HepG2 (cell line): Measurements from ENCODE around the gene PPP1R1B. TPM values are rescaled to one million over a fixed set of nuclear protein-coding genes. Genes with fewer than 3 reads are reported as not detected.

Source experiments
- ATAC-seq: fragments of 200-7000 bp; cut with Tn5 transposase; 3 replicates; pipeline ENCODE4 v1.9.1; 2020; ENCODE audit warnings: mild to moderate bottlenecking, moderate library complexity
- BruUV-seq: library from RNA; stranded (reverse); fragments of 400-500 nt; replicated peaks from 2 replicates; lab custom pipeline; 2021; lab: Mats Ljungman, UMichigan
- CTCF ChIA-PET: fragments of 300-600 bp; formaldehyde crosslinking; extraction: SDS; loops from one replicate; lab custom pipeline; 2021; ENCODE audit warnings: low total read pairs, inconsistent platforms, low intra/inter-chr PET ratio; lab: Yijun Ruan, JAX
- POLR2A ChIA-PET: fragments of 350-600 bp; sonication (Branson Sonifier 250); formaldehyde crosslinking; loops from one replicate; lab custom pipeline; 2020; ENCODE audit warnings: antibody characterized with exemption, inconsistent platforms; lab: Yijun Ruan, JAX
- DNase-seq: peaks from one replicate; pipeline ENCODE4 v3.0.0-alpha.2; 2015; ENCODE audit warnings: low spot score
- FAIRE-seq: peaks from 3 replicates; lab custom pipeline; 2011; peaks lifted over from hg19 to GRCh38; lab: Jason Lieb, UNC
- H2AFZ ChIP-seq: one replicate; pipeline ENCODE4 v1.6.1; 2011; ENCODE audit warnings: low read length, inconsistent platforms
- H3K27ac ChIP-seq: fragments of 300-600 bp; 3 replicates; pipeline ENCODE4 v1.8.0; 2011; ENCODE audit warnings: mixed run types, mild to moderate bottlenecking, mixed read lengths, low read length, inconsistent platforms; ENCODE audit not compliant: insufficient read depth; ENCODE audit errors: extremely low read length
- H3K27me3 ChIP-seq, 2 experiments: fragments of 200-600 bp in 1 of 2; 2 replicates in 1 of 2; 3 replicates in 1 of 2; pipeline versions ENCODE4 v1.6.0 to v1.8.0; 2011; ENCODE audit warnings: low read length in 2 of 2, mild to moderate bottlenecking in 2 of 2, moderate library complexity in 2 of 2, inconsistent platforms in 1 of 2; ENCODE audit not compliant: insufficient read depth in 2 of 2, control insufficient read depth in 1 of 2
- H3K36me3 ChIP-seq, 2 experiments: fragments of 200-600 bp in 1 of 2; replicated peaks in 1 of 2; 2 replicates in 1 of 2; 3 replicates in 1 of 2; pipeline versions ENCODE4 v1.5.1 to v1.8.0; 2011; ENCODE audit warnings: low read length in 2 of 2, inconsistent platforms in 1 of 2; ENCODE audit not compliant: insufficient read depth in 2 of 2, control insufficient read depth in 1 of 2
- H3K4me1 ChIP-seq: 2 replicates; pipeline ENCODE4 v1.5.1; 2012; ENCODE audit warnings: low read length, inconsistent platforms; ENCODE audit not compliant: insufficient read depth
- H3K4me2 ChIP-seq: 2 replicates; pipeline ENCODE4 v1.6.0; 2011; ENCODE audit warnings: low read depth, low read length, inconsistent platforms
- H3K4me3 ChIP-seq, 3 experiments: fragments of 200-600 bp in 1 of 3; sonication (generic), shearing (Covaris generic) in 1 of 3; replicated peaks in 1 of 3; 2 replicates each; pipeline ENCODE4 v1.5.1; 2011 to 2016; ENCODE audit warnings: low read length in 3 of 3, inconsistent platforms in 2 of 3, low read depth in 2 of 3, mild to moderate bottlenecking in 2 of 3, control low read depth in 1 of 3, mixed read lengths in 1 of 3; ENCODE audit not compliant: insufficient read depth in 1 of 3
- H3K79me2 ChIP-seq: one replicate; pipeline ENCODE4 v1.6.1; 2011; ENCODE audit warnings: low read length, inconsistent platforms; ENCODE audit not compliant: insufficient read depth
- H3K9ac ChIP-seq: 2 replicates; pipeline ENCODE4 v1.6.0; 2011; ENCODE audit warnings: mild to moderate bottlenecking, low read depth, low read length, inconsistent platforms; ENCODE audit not compliant: insufficient read depth
- H3K9me3 ChIP-seq: 2 replicates; pipeline ENCODE4 v1.5.1; 2012; ENCODE audit warnings: mild to moderate bottlenecking, low read length
- H4K20me1 ChIP-seq: 2 replicates; pipeline ENCODE4 v1.6.0; 2011; ENCODE audit warnings: inconsistent platforms, mild to moderate bottlenecking, low read length, moderate library complexity; ENCODE audit not compliant: insufficient read depth
- EED ChIP-seq: sonication (generic); formaldehyde crosslinking; IDR thresholded peaks from 2 replicates; pipeline ENCODE4 v1.5.0; 2020; ENCODE audit warnings: mild to moderate bottlenecking, missing genetic modification reagents
- ESRRA ChIP-seq: sonication (generic); formaldehyde crosslinking; IDR thresholded peaks from 2 replicates; pipeline ENCODE4 v1.5.1; 2020; ENCODE audit warnings: mild to moderate bottlenecking, low read depth, missing genetic modification reagents
- HNRNPH1 ChIP-seq: fragments of 200-400 bp; formaldehyde crosslinking; optimal IDR thresholded peaks from 2 replicates; pipeline ENCODE3; 2017; ENCODE audit warnings: mild to moderate bottlenecking, low read depth, low read length
- KAT7 ChIP-seq: IDR thresholded peaks from 2 replicates; pipeline ENCODE4 v1.6.1; 2018; ENCODE audit warnings: borderline replicate concordance, missing compliant biosample characterization
- MAFF ChIP-seq: IDR thresholded peaks from 2 replicates; pipeline ENCODE4 v1.6.1; 2011; ENCODE audit warnings: low read depth, low read length, improper control_type of control experiment
- MBD4 ChIP-seq: IDR thresholded peaks from 2 replicates; pipeline ENCODE4 v1.6.1; 2012; ENCODE audit warnings: low read length, inconsistent platforms, borderline replicate concordance
- MLLT10 ChIP-seq: sonication (generic); formaldehyde crosslinking; IDR thresholded peaks from 2 replicates; pipeline ENCODE4 v1.4.0; 2020; ENCODE audit warnings: missing genetic modification reagents
- MTA1 ChIP-seq: sonication (generic); formaldehyde crosslinking; IDR thresholded peaks from 2 replicates; pipeline ENCODE4 v1.4.0; 2020; ENCODE audit warnings: missing genetic modification reagents, mild to moderate bottlenecking, borderline replicate concordance
- MXD3 ChIP-seq: IDR thresholded peaks from 2 replicates; pipeline ENCODE4 v1.6.1; 2016; ENCODE audit warnings: mild to moderate bottlenecking, missing biosample characterization, missing genetic modification reagents
- NR1H2 ChIP-seq: sonication (generic); formaldehyde crosslinking; IDR thresholded peaks from 2 replicates; pipeline ENCODE4 v1.8.1; 2022; ENCODE audit warnings: low read depth, missing genetic modification reagents, borderline replicate concordance
- POGK ChIP-seq: sonication (generic); formaldehyde crosslinking; conservative IDR thresholded peaks from 2 replicates; pipeline ENCODE4 v1.8.0; 2022; ENCODE audit warnings: mild to moderate bottlenecking, moderate library complexity, missing genetic modification reagents
- SYNCRIP ChIP-seq: fragments of 200-400 bp; formaldehyde crosslinking; IDR thresholded peaks from 2 replicates; pipeline ENCODE4 v1.6.1; 2018; ENCODE audit warnings: mild to moderate bottlenecking, low read depth, low read length; ENCODE audit not compliant: insufficient read depth
- TGIF2 ChIP-seq: IDR thresholded peaks from 2 replicates; pipeline ENCODE4 v1.6.1; 2016; ENCODE audit warnings: control low read depth, missing compliant biosample characterization
- ZBTB3 ChIP-seq: sonication (generic); formaldehyde crosslinking; IDR thresholded peaks from 2 replicates; pipeline ENCODE4 v1.4.0; 2020; ENCODE audit warnings: low read depth, mild to moderate bottlenecking, moderate library complexity, missing genetic modification reagents, borderline replicate concordance
- ZFP90 ChIP-seq: sonication (generic); formaldehyde crosslinking; IDR thresholded peaks from 2 replicates; pipeline ENCODE4 v1.8.0; 2022; ENCODE audit warnings: missing genetic modification reagents, mild to moderate bottlenecking, inconsistent platforms, borderline replicate concordance
- ZKSCAN8 ChIP-seq: IDR thresholded peaks from 2 replicates; pipeline ENCODE4 v1.6.1; 2016; ENCODE audit warnings: borderline replicate concordance, missing genetic modification reagents, missing compliant biosample characterization
- ZMYM2 ChIP-seq: sonication (generic); formaldehyde crosslinking; IDR thresholded peaks from 2 replicates; pipeline ENCODE4 v1.8.0; 2022; ENCODE audit warnings: mild to moderate bottlenecking, missing genetic modification reagents
- ZNF3 ChIP-seq: IDR thresholded peaks from 2 replicates; pipeline ENCODE4 v1.7.0; 2017; ENCODE audit warnings: inconsistent platforms
- ZNF350 ChIP-seq: sonication (generic); formaldehyde crosslinking; IDR thresholded peaks from 2 replicates; pipeline ENCODE4 v1.4.0; 2020; ENCODE audit warnings: mild to moderate bottlenecking, low read depth, missing genetic modification reagents, borderline replicate concordance
- ZNF503 ChIP-seq: sonication (generic); formaldehyde crosslinking; IDR thresholded peaks from 2 replicates; pipeline ENCODE4 v1.4.0; 2020; ENCODE audit warnings: missing genetic modification reagents
- ZNF580 ChIP-seq: IDR thresholded peaks from 2 replicates; pipeline ENCODE4 v1.6.1; 2016; ENCODE audit warnings: low read depth, borderline replicate concordance
- ZNF841 ChIP-seq: sonication (generic); formaldehyde crosslinking; IDR thresholded peaks from 2 replicates; pipeline ENCODE4 v1.8.1; 2023; ENCODE audit warnings: missing genetic modification reagents, borderline replicate concordance
- WGBS: methylation state at CpG from one replicate; pipeline ENCODE4 v1.1.6; 2017; ENCODE audit warnings: low lambda C conversion rate; 5-methylcytosine and 5-hydroxymethylcytosine counted together
- in situ Hi-C: cut with HindIII; loops from 2 replicates; pipeline ENCODE4 v1.10.0; 2017; ENCODE audit warnings: low pct_unique_long_range_greater_than_20kb; ENCODE audit not compliant: extremely low pct_ligation_motif_present
- intact Hi-C: fragments of 100-400 bp; cut with micrococcal nuclease; formaldehyde crosslinking; loops from one replicate; pipeline ENCODE4 v1.10.0; 2022; ENCODE audit not compliant: unreplicated experiment
- polyA plus RNA-seq, 8 experiments: library from polyadenylated mRNA; depleted of rRNA in 3 of 8; stranded (reverse) in 7 of 8; unstranded in 1 of 8; fragments of >200 nt; fragmentation: Illumina TruSeq in 4 of 8; extraction: Trizol in 4 of 8; gene quantifications; 2 replicates each; pipeline versions ENCODE4 v1.2.1 to v1.2.3, GENCODE V29; 2011 to 2016; ENCODE audit warnings: low read depth in 4 of 8, missing spikeins in 1 of 8, mixed read lengths in 1 of 8; ENCODE audit not compliant: insufficient read depth in 1 of 8
- total RNA-seq, 5 experiments: library from RNA; depleted of rRNA; stranded (reverse); fragments of >200 nt; fragmentation: Illumina TruSeq; extraction: Trizol; gene quantifications; 2 replicates each; pipeline ENCODE4 v1.2.3, GENCODE V29; 2016; ENCODE audit warnings: low read depth in 1 of 5

The PPP1R1B gene
- total and polyA plus RNA-seq, 2 of the 13 experiments (the other 11 are each of a cell fraction or from before 2014, with no cell fraction given): 0.08 TPM; not detected in 1

- BruUV-seq: no TSS peak
- Histone ChIP-seq H3K4me2 (peak overlapping the region; percentile 36; the same call in 1 of the 2 replicates), H3K4me3 (no peak overlapping the region; a peak in 1 of 6 replicates), H3K27me3 (peaks cover 20 to 78% of the 10 kb centered on the region in 2 experiments; a peak in 4 of 5 replicates), H4K20me1 (no peaks in the 10 kb centered on the region), H3K9ac (no peak overlapping the region), H3K9me3 (no peaks in the 10 kb centered on the region), H3K36me3 (no peaks in the 10 kb centered on the region), H3K27ac (no peak overlapping the region), H2AFZ (no peak overlapping the region), H3K4me1 (peaks cover 91% of the 10 kb centered on the region), H3K79me2 (no peaks in the 10 kb centered on the region)
- intact Hi-C loops: no loop called here
- FAIRE-seq (peak; percentile 95), ATAC-seq (peak; percentile 50), DNase-seq (peak; percentile 58)
- 0% methylated on average over 9 of the region's 12 CpGs for WGBS
- CTCF ChIA-PET: interaction anchor here (1.6 kb wide), 1 partner anchor 8 kb away, joined by 6 read pairs; no protein-coding TSS in a partner anchor
- POLR2A ChIA-PET: interaction anchor here (1.1 to 3.3 kb wide), 4 partner anchors 45 to 110 kb away, joined by 3 to 11 read pairs (median 7); partner anchors contain the start of gene MIEN1
- in situ Hi-C loops: no loop called here
- TF ChIP-seq TGIF2 (CRISPR knock-in tag) (no peak), POGK (CRISPR knock-in tag) (no peak), ZNF841 (CRISPR knock-in tag) (no peak), ZNF503 (CRISPR knock-in tag) (no peak), ZNF3 (CRISPR knock-in tag) (no peak), ZMYM2 (no peak), EED (peak; percentile 69; the same call in 1 of the 2 replicates), ZNF580 (no peak), SYNCRIP (no peak), HNRNPH1 (no peak), ESRRA (CRISPR knock-in tag) (no peak), MBD4 (no peak), ZBTB3 (CRISPR knock-in tag) (no peak), MTA1 (CRISPR knock-in tag) (no peak), MXD3 (CRISPR knock-in tag) (no peak), ZFP90 (CRISPR knock-in tag) (no peak), MLLT10 (CRISPR knock-in tag) (no peak), NR1H2 (CRISPR knock-in tag) (no peak), ZNF350 (CRISPR knock-in tag) (peak; percentile 69; the same call in 1 of the 2 replicates), ZKSCAN8 (no peak), KAT7 (no peak), MAFF (no peak)
Observed at GRCh38 chr17:39629898-39630297, 3.1 kb downstream of the PPP1R1B start.
